Measurements from ENCODE around the gene SMOC1.

Gene SMOC1

GRCh38 chr14:70018230-70018629, 139.0 kb downstream of the SMOC1 start:
- Histone ChIP-seq H2BK5ac (ENCODE audit: low read depth, low read length, poor library complexity, severe bottlenecking) (no peak overlapping the region), H2BK12ac (ENCODE audit: low read length in 2 of 2) (no peak overlapping the region), H3K27me3 (ENCODE audit: control insufficient read depth in 1 of 2, insufficient read depth in 1 of 2, low read length in 2 of 2) (no peaks in the 10 kb centered on the region), H2BK120ac (ENCODE audit: low read depth, low read length) (no peak overlapping the region), H2AFZ (ENCODE audit: low read depth, low read length) (no peak overlapping the region), H3K4me2 (ENCODE audit: low read length, poor library complexity, severe bottlenecking) (no peak overlapping the region), H3K9me3 (ENCODE audit: control insufficient read depth, low read length) (no peaks in the 10 kb centered on the region), H3K23ac (ENCODE audit: low read length in 2 of 2) (no peak overlapping the region), H3K9ac (ENCODE audit: low read length) (no peak overlapping the region), H2BK15ac (ENCODE audit: low read depth, poor library complexity, severe bottlenecking) (no peak overlapping the region), H3K79me1 (replicated peaks; ENCODE audit: low read length, poor library complexity, severe bottlenecking) (peaks cover 2% of the 10 kb centered on the region), H2AK5ac (ENCODE audit: low read length, severe bottlenecking) (peak overlapping the region; percentile 19), H3K4me3 (ENCODE audit: insufficient read depth in 1 of 2, low read depth in 1 of 2, low read length in 2 of 2) (peak overlapping the region in 1 of 2 experiments; percentile 65), H3K36me3 (ENCODE audit: control insufficient read depth in 1 of 2, insufficient read depth in 2 of 2, low read depth in 1 of 2, low read length in 2 of 2) (peaks cover 0 to 16% of the 10 kb centered on the region in 2 experiments), H3K4ac (ENCODE audit: low read depth in 1 of 2, low read length in 2 of 2) (no peak overlapping the region), H4K91ac (ENCODE audit: low read length) (no peak overlapping the region), H3K27ac (ENCODE audit: low read length, poor library complexity, severe bottlenecking) (peak overlapping the region; percentile 44), H3K18ac (ENCODE audit: low read depth in 1 of 2, low read length in 2 of 2) (no peak overlapping the region), H3K14ac (ENCODE audit: low read length in 2 of 2) (no peak overlapping the region), H3K4me1 (ENCODE audit: control insufficient read depth, insufficient read depth, low read depth, low read length) (peaks cover 20% of the 10 kb centered on the region), H4K8ac (ENCODE audit: low read length) (no peak overlapping the region)
- 61% methylated on average over 2 of the region's 2 CpGs for WGBS
- DNase-seq, result no peak

GRCh38 chr14:70018713-70019211, 139.5 kb downstream of the SMOC1 start:
- Histone ChIP-seq H3K23ac (ENCODE audit: low read length in 2 of 2) (no peak overlapping the region), H3K4ac (ENCODE audit: low read depth in 1 of 2, low read length in 2 of 2) (no peak overlapping the region), H3K27ac (ENCODE audit: low read length, poor library complexity, severe bottlenecking) (peak overlapping the region; percentile 44), H2AFZ (ENCODE audit: low read depth, low read length) (no peak overlapping the region), H3K4me2 (ENCODE audit: low read length, poor library complexity, severe bottlenecking) (no peak overlapping the region), H2BK15ac (ENCODE audit: low read depth, poor library complexity, severe bottlenecking) (no peak overlapping the region), H3K14ac (ENCODE audit: low read length in 2 of 2) (no peak overlapping the region), H3K36me3 (ENCODE audit: control insufficient read depth in 1 of 2, insufficient read depth in 2 of 2, low read depth in 1 of 2, low read length in 2 of 2) (peaks cover 0 to 20% of the 10 kb centered on the region in 2 experiments), H2BK5ac (ENCODE audit: low read depth, low read length, poor library complexity, severe bottlenecking) (no peak overlapping the region), H3K4me3 (ENCODE audit: insufficient read depth in 1 of 2, low read depth in 1 of 2, low read length in 2 of 2) (peak overlapping the region in 1 of 2 experiments; percentile 65), H4K91ac (ENCODE audit: low read length) (no peak overlapping the region), H3K27me3 (ENCODE audit: control insufficient read depth in 1 of 2, insufficient read depth in 1 of 2, low read length in 2 of 2) (no peaks in the 10 kb centered on the region), H3K18ac (ENCODE audit: low read depth in 1 of 2, low read length in 2 of 2) (no peak overlapping the region), H2AK5ac (ENCODE audit: low read length, severe bottlenecking) (peak overlapping the region; percentile 19), H3K9me3 (ENCODE audit: control insufficient read depth, low read length) (no peaks in the 10 kb centered on the region), H2BK12ac (ENCODE audit: low read length in 2 of 2) (no peak overlapping the region), H2BK120ac (ENCODE audit: low read depth, low read length) (no peak overlapping the region), H4K8ac (ENCODE audit: low read length) (no peak overlapping the region), H3K79me1 (replicated peaks; ENCODE audit: low read length, poor library complexity, severe bottlenecking) (peaks cover 2% of the 10 kb centered on the region), H3K9ac (ENCODE audit: low read length) (peak overlapping the region; percentile 39), H3K4me1 (ENCODE audit: control insufficient read depth, insufficient read depth, low read depth, low read length) (peaks cover 20% of the 10 kb centered on the region)
- 74% methylated on average over 9 of the region's 9 CpGs for WGBS
- DNase-seq, result peak; percentile 32

- Histone ChIP-seq H2BK15ac (ENCODE audit: low read depth, poor library complexity, severe bottlenecking) (no peak overlapping the region), H3K4me2 (ENCODE audit: low read length, poor library complexity, severe bottlenecking) (no peak overlapping the region), H3K4ac (ENCODE audit: low read depth in 1 of 2, low read length in 2 of 2) (no peak overlapping the region), H3K9me3 (ENCODE audit: control insufficient read depth, low read length) (no peaks in the 10 kb centered on the region), H2BK120ac (ENCODE audit: low read depth, low read length) (no peak overlapping the region), H2AK5ac (ENCODE audit: low read length, severe bottlenecking) (peak overlapping the region; percentile 54), H3K36me3 (ENCODE audit: control insufficient read depth in 1 of 2, insufficient read depth in 2 of 2, low read depth in 1 of 2, low read length in 2 of 2) (peaks cover 0 to 17% of the 10 kb centered on the region in 2 experiments), H3K4me3 (ENCODE audit: insufficient read depth in 1 of 2, low read depth in 1 of 2, low read length in 2 of 2) (no peak overlapping the region), H3K27me3 (ENCODE audit: control insufficient read depth in 1 of 2, insufficient read depth in 1 of 2, low read length in 2 of 2) (no peaks in the 10 kb centered on the region), H2AFZ (ENCODE audit: low read depth, low read length) (no peak overlapping the region), H4K8ac (ENCODE audit: low read length) (no peak overlapping the region), H3K4me1 (ENCODE audit: control insufficient read depth, insufficient read depth, low read depth, low read length) (peaks cover 20% of the 10 kb centered on the region), H3K79me1 (replicated peaks; ENCODE audit: low read length, poor library complexity, severe bottlenecking) (peaks cover 2% of the 10 kb centered on the region), H3K23ac (ENCODE audit: low read length in 2 of 2) (no peak overlapping the region), H4K91ac (ENCODE audit: low read length) (no peak overlapping the region), H3K14ac (ENCODE audit: low read length in 2 of 2) (no peak overlapping the region), H2BK5ac (ENCODE audit: low read depth, low read length, poor library complexity, severe bottlenecking) (no peak overlapping the region), H3K18ac (ENCODE audit: low read depth in 1 of 2, low read length in 2 of 2) (no peak overlapping the region), H3K9ac (ENCODE audit: low read length) (no peak overlapping the region), H3K27ac (ENCODE audit: low read length, poor library complexity, severe bottlenecking) (no peak overlapping the region), H2BK12ac (ENCODE audit: low read length in 2 of 2) (no peak overlapping the region)
- DNase-seq, result no peak
Observed at GRCh38 chr14:70019695-70020094, 140.5 kb downstream of the SMOC1 start.

- H2AFZ ChIP-seq (ENCODE audit: low read depth, low read length), result no peak overlapping the region
- no peak overlapping the region for H2BK5ac ChIP-seq (ENCODE audit: low read depth, low read length, poor library complexity, severe bottlenecking)
- H3K27ac ChIP-seq (ENCODE audit: low read length, poor library complexity, severe bottlenecking), result no peak overlapping the region
- no peak overlapping the region for H4K91ac ChIP-seq (ENCODE audit: low read length)
- no peak overlapping the region for H3K23ac ChIP-seq (ENCODE audit: low read length in 2 of 2)
- no peak overlapping the region for H2BK15ac ChIP-seq (ENCODE audit: low read depth, poor library complexity, severe bottlenecking)
- H2AK5ac ChIP-seq (ENCODE audit: low read length, severe bottlenecking), result peak overlapping the region; percentile 3
- no peak overlapping the region for H2BK120ac ChIP-seq (ENCODE audit: low read depth, low read length)
- peaks cover 20% of the 10 kb centered on the region for H3K4me1 ChIP-seq (ENCODE audit: control insufficient read depth, insufficient read depth, low read depth, low read length)
- peaks cover 2% of the 10 kb centered on the region for H3K79me1 ChIP-seq (replicated peaks; ENCODE audit: low read length, poor library complexity, severe bottlenecking)
- H3K18ac ChIP-seq (ENCODE audit: low read depth in 1 of 2, low read length in 2 of 2), result no peak overlapping the region
- H3K14ac ChIP-seq (ENCODE audit: low read length in 2 of 2), result no peak overlapping the region
- H3K9me3 ChIP-seq (ENCODE audit: control insufficient read depth, low read length), result no peaks in the 10 kb centered on the region
- H3K4me3 ChIP-seq (ENCODE audit: insufficient read depth in 1 of 2, low read depth in 1 of 2, low read length in 2 of 2), result no peak overlapping the region
- no peak for DNase-seq
- H3K27me3 ChIP-seq (ENCODE audit: control insufficient read depth in 1 of 2, insufficient read depth in 1 of 2, low read length in 2 of 2), result no peaks in the 10 kb centered on the region
- no peak overlapping the region for H3K4me2 ChIP-seq (ENCODE audit: low read length, poor library complexity, severe bottlenecking)
- H2BK12ac ChIP-seq (ENCODE audit: low read length in 2 of 2), result no peak overlapping the region
- no peak overlapping the region for H4K8ac ChIP-seq (ENCODE audit: low read length)
- 50% methylated on average over 8 of the region's 8 CpGs for WGBS
- peaks cover 0 to 20% of the 10 kb centered on the region in 2 experiments for H3K36me3 ChIP-seq (ENCODE audit: control insufficient read depth in 1 of 2, insufficient read depth in 2 of 2, low read depth in 1 of 2, low read length in 2 of 2)
- no peak overlapping the region for H3K9ac ChIP-seq (ENCODE audit: low read length)
- H3K4ac ChIP-seq (ENCODE audit: low read depth in 1 of 2, low read length in 2 of 2), result no peak overlapping the region
Observed at GRCh38 chr14:70020352-70021170, 141.3 kb downstream of the SMOC1 start.

Measured in mesenchymal stem cell (in vitro differentiated cells and primary cell).